CD4-positive, CD25-positive, alpha-beta regulatory T cell (primary cell): ENCODE results near the gene UBASH3A. TPM values are rescaled to one million over a fixed set of nuclear protein-coding genes. Genes with fewer than 3 reads are reported as not detected.

Source experiments
- ATAC-seq, 2 donors: fragments of 150-1000 bp; cut with Tn5 transposase; one replicate each; pipeline ENCODE4 v1.10.0; 2021; ENCODE audit warnings: low read depth in 2 of 2, moderate number of reproducible peaks in 2 of 2, moderate library complexity in 1 of 2
- DNase-seq, 3 donors: peaks; one replicate each; pipeline versions ENCODE4 v3.0.0 to v3.0.0-alpha.2; 2012 to 2022; ENCODE audit warnings: mixed read lengths in 1 of 3
- H3K27ac ChIP-seq: one replicate; pipeline ENCODE4 v1.7.0; 2013; ENCODE audit warnings: mild to moderate bottlenecking, low read length; ENCODE audit not compliant: insufficient read depth, poor library complexity, severe bottlenecking
- H3K27me3 ChIP-seq: one replicate; pipeline ENCODE4 v1.7.0; 2013; ENCODE audit warnings: low read length; ENCODE audit not compliant: control insufficient read depth, insufficient read depth
- H3K36me3 ChIP-seq: one replicate; pipeline ENCODE4 v1.7.0; 2013; ENCODE audit warnings: mild to moderate bottlenecking, low read length, moderate library complexity; ENCODE audit not compliant: control insufficient read depth, insufficient read depth
- H3K4me1 ChIP-seq: 2 replicates; pipeline ENCODE4 v1.7.0; 2013; ENCODE audit warnings: mild to moderate bottlenecking, low read length; ENCODE audit not compliant: insufficient read depth, control insufficient read depth, poor library complexity, severe bottlenecking
- H3K4me3 ChIP-seq: one replicate; pipeline ENCODE4 v1.7.0; 2013; ENCODE audit warnings: low read depth, mild to moderate bottlenecking, low read length, moderate library complexity
- H3K9me3 ChIP-seq, 2 experiments: 1 replicate in 1 of 2; 2 replicates in 1 of 2; pipeline ENCODE4 v1.7.0; 2013; ENCODE audit warnings: low read length in 2 of 2, mild to moderate bottlenecking in 1 of 2, moderate library complexity in 1 of 2; ENCODE audit not compliant: control insufficient read depth in 2 of 2
- H3K27ac Mint-ChIP-seq, 3 donors: one replicate each; pipeline ENCODE4 v1.8.0; 2020 to 2022; ENCODE audit warnings: mild to moderate bottlenecking in 3 of 3, mixed read lengths in 3 of 3, moderate library complexity in 2 of 3
- H3K27me3 Mint-ChIP-seq: one replicate; pipeline ENCODE4 v1.8.0; 2022; ENCODE audit warnings: mild to moderate bottlenecking, mixed read lengths
- H3K36me3 Mint-ChIP-seq: one replicate; pipeline ENCODE4 v1.8.0; 2020; ENCODE audit warnings: mixed read lengths
- H3K4me1 Mint-ChIP-seq, 4 donors: one replicate each; pipeline ENCODE4 v1.8.0; 2020 to 2022; ENCODE audit warnings: mixed read lengths in 4 of 4, mild to moderate bottlenecking in 1 of 4
- H3K4me3 Mint-ChIP-seq, 4 donors: one replicate each; pipeline ENCODE4 v1.8.0; 2020 to 2022; ENCODE audit warnings: mild to moderate bottlenecking in 4 of 4, mixed read lengths in 4 of 4, moderate library complexity in 3 of 4
- H3K9me3 Mint-ChIP-seq, 7 donors: one replicate each; pipeline ENCODE4 v1.8.0; 2020 to 2022; ENCODE audit warnings: mixed read lengths in 7 of 7, mild to moderate bottlenecking in 3 of 7, moderate library complexity in 2 of 7
- polyA plus RNA-seq, 4 donors: library from polyadenylated mRNA; unstranded; fragments of 300-500 nt; fragmentation: Illumina TruSeq; gene quantifications; one replicate each; pipeline ENCODE4 v1.2.3, GENCODE V29; 2021
- total RNA-seq: library from RNA; stranded (reverse); gene quantifications from one replicate; pipeline ENCODE4 v1.2.3, GENCODE V29; 2022

UBASH3A gene
- total and polyA plus RNA-seq, 5 donors from 2014 or later, result 36.2 to 56.0 (median 47.9) TPM

GRCh38 chr21:42413093-42413492, 9.4 kb downstream of the UBASH3A start:
- peak overlapping the region; percentile 27 to 90 (median 73) for H3K4me3 Mint-ChIP-seq
- Histone ChIP-seq H3K27me3 (no peaks in the 10 kb centered on the region), H3K9me3 (no peaks in the 10 kb centered on the region), H3K4me1 (peaks cover 80% of the 10 kb centered on the region), H3K4me3 (no peak overlapping the region), H3K27ac (peak overlapping the region; percentile 96), H3K36me3 (peaks cover 76% of the 10 kb centered on the region)
- H3K27ac Mint-ChIP-seq, result peak overlapping the region; percentile 96 to 99 (median 99)
- H3K27me3 Mint-ChIP-seq, result no peaks in the 10 kb centered on the region
- no peak for DNase-seq
- H3K9me3 Mint-ChIP-seq, result no peaks in the 10 kb centered on the region
- peaks cover 42% of the 10 kb centered on the region for H3K36me3 Mint-ChIP-seq
- H3K4me1 Mint-ChIP-seq, result peaks cover 8 to 56% (median 31%) of the 10 kb centered on the region in 4 donors
- no peak for ATAC-seq

GRCh38 chr21:42413500-42413899, 9.8 kb downstream of the UBASH3A start:
- H3K9me3 Mint-ChIP-seq, result no peaks in the 10 kb centered on the region
- Histone ChIP-seq H3K4me1 (peaks cover 76% of the 10 kb centered on the region), H3K27ac (peak overlapping the region; percentile 96), H3K27me3 (no peaks in the 10 kb centered on the region), H3K4me3 (peak overlapping the region; percentile 3), H3K36me3 (peaks cover 76% of the 10 kb centered on the region), H3K9me3 (no peaks in the 10 kb centered on the region)
- no peaks in the 10 kb centered on the region for H3K27me3 Mint-ChIP-seq
- peak overlapping the region; percentile 96 to 99 (median 99) for H3K27ac Mint-ChIP-seq
- no peak for DNase-seq
- peaks cover 5 to 53% (median 30%) of the 10 kb centered on the region in 4 donors for H3K4me1 Mint-ChIP-seq
- H3K4me3 Mint-ChIP-seq, result peak overlapping the region; percentile 27 to 90 (median 73)
- peaks cover 40% of the 10 kb centered on the region for H3K36me3 Mint-ChIP-seq
- no peak for ATAC-seq

GRCh38 chr21:42414066-42414465, 10.4 kb downstream of the UBASH3A start:
- Mint-ChIP-seq H3K4me1 (peaks cover 5 to 52% (median 32%) of the 10 kb centered on the region in 4 donors), H3K9me3 (no peaks in the 10 kb centered on the region), H3K36me3 (peaks cover 44% of the 10 kb centered on the region), H3K27me3 (no peaks in the 10 kb centered on the region), H3K27ac (peak overlapping the region; percentile 96 to 99 (median 99)), H3K4me3 (peak overlapping the region; percentile 4 to 86 (median 84))
- DNase-seq (peak in 1 of 3 donors; percentile 27), ATAC-seq (no peak)
- Histone ChIP-seq H3K9me3 (no peaks in the 10 kb centered on the region), H3K36me3 (peaks cover 78% of the 10 kb centered on the region), H3K4me1 (peaks cover 71% of the 10 kb centered on the region), H3K4me3 (no peak overlapping the region), H3K27me3 (no peaks in the 10 kb centered on the region), H3K27ac (peak overlapping the region; percentile 96)

GRCh38 chr21:42414553-42414927, 10.8 kb downstream of the UBASH3A start:
- peak overlapping the region; percentile 4 to 86 (median 84) for H3K4me3 Mint-ChIP-seq
- no peaks in the 10 kb centered on the region for H3K27me3 Mint-ChIP-seq
- peaks cover 5 to 51% (median 32%) of the 10 kb centered on the region in 4 donors for H3K4me1 Mint-ChIP-seq
- Histone ChIP-seq H3K36me3 (peaks cover 78% of the 10 kb centered on the region), H3K4me3 (peak overlapping the region; percentile 73), H3K9me3 (no peaks in the 10 kb centered on the region), H3K4me1 (peaks cover 66% of the 10 kb centered on the region), H3K27me3 (no peaks in the 10 kb centered on the region), H3K27ac (peak overlapping the region; percentile 96)
- DNase-seq (no peak), ATAC-seq (no peak)
- H3K36me3 Mint-ChIP-seq, result peaks cover 44% of the 10 kb centered on the region
- peak overlapping the region; percentile 96 to 99 (median 99) for H3K27ac Mint-ChIP-seq
- no peaks in the 10 kb centered on the region for H3K9me3 Mint-ChIP-seq

- peak overlapping the region; percentile 96 to 99 (median 99) for H3K27ac Mint-ChIP-seq
- H3K9me3 ChIP-seq, result no peaks in the 10 kb centered on the region
- H3K4me1 Mint-ChIP-seq, result peaks cover 5 to 50% (median 31%) of the 10 kb centered on the region in 4 donors
- H3K9me3 Mint-ChIP-seq, result no peaks in the 10 kb centered on the region
- H3K36me3 ChIP-seq, result peaks cover 78% of the 10 kb centered on the region
- no peaks in the 10 kb centered on the region for H3K27me3 ChIP-seq
- no peaks in the 10 kb centered on the region for H3K27me3 Mint-ChIP-seq
- H3K4me3 Mint-ChIP-seq, result peak overlapping the region; percentile 84 to 86 (median 86)
- peak overlapping the region; percentile 73 for H3K4me3 ChIP-seq
- peaks cover 65% of the 10 kb centered on the region for H3K4me1 ChIP-seq
- H3K36me3 Mint-ChIP-seq, result peaks cover 45% of the 10 kb centered on the region
- peak; percentile 79 to 88 (median 82) for DNase-seq
- peak; percentile 84 to 87 for ATAC-seq
- peak overlapping the region; percentile 96 for H3K27ac ChIP-seq
These were observed 11.4 kb downstream of the UBASH3A start for GRCh38 chr21:42414928-42415769.

- peak overlapping the region; percentile 60 for H3K27ac ChIP-seq
- DNase-seq (peak in 2 of 3 donors; percentile 32 to 77), ATAC-seq (no peak)
- peaks cover 64% of the 10 kb centered on the region for H3K36me3 Mint-ChIP-seq
- peaks cover 71% of the 10 kb centered on the region for H3K4me1 ChIP-seq
- no peaks in the 10 kb centered on the region for H3K9me3 Mint-ChIP-seq
- H3K4me3 Mint-ChIP-seq, result peak overlapping the region in 3 of 4 donors; percentile 26 to 60 (median 40)
- H3K36me3 ChIP-seq, result peaks cover 73% of the 10 kb centered on the region
- H3K4me1 Mint-ChIP-seq, result peaks cover 11 to 69% (median 52%) of the 10 kb centered on the region in 4 donors
- no peaks in the 10 kb centered on the region for H3K9me3 ChIP-seq
- H3K4me3 ChIP-seq, result no peak overlapping the region
- H3K27ac Mint-ChIP-seq, result peak overlapping the region; percentile 41 to 89 (median 56)
- H3K27me3 Mint-ChIP-seq, result no peaks in the 10 kb centered on the region
- H3K27me3 ChIP-seq, result no peaks in the 10 kb centered on the region
These were observed 13.8 kb downstream of the UBASH3A start for GRCh38 chr21:42417533-42417932.

GRCh38 chr21:42418886-42419285, 15.2 kb downstream of the UBASH3A start:
- no peaks in the 10 kb centered on the region for H3K27me3 Mint-ChIP-seq
- H3K36me3 ChIP-seq, result peaks cover 62% of the 10 kb centered on the region
- no peak overlapping the region for H3K27ac ChIP-seq
- H3K27me3 ChIP-seq, result no peaks in the 10 kb centered on the region
- H3K4me1 Mint-ChIP-seq, result peaks cover 20 to 74% (median 61%) of the 10 kb centered on the region in 4 donors
- H3K4me3 Mint-ChIP-seq, result peak overlapping the region in 1 of 4 donors; percentile 11
- ATAC-seq, result no peak
- H3K36me3 Mint-ChIP-seq, result peaks cover 70% of the 10 kb centered on the region
- no peak overlapping the region for H3K4me3 ChIP-seq
- DNase-seq, result no peak
- H3K9me3 Mint-ChIP-seq, result no peaks in the 10 kb centered on the region
- peaks cover 71% of the 10 kb centered on the region for H3K4me1 ChIP-seq
- H3K27ac Mint-ChIP-seq, result peak overlapping the region in 1 of 3 donors; percentile 44
- no peaks in the 10 kb centered on the region for H3K9me3 ChIP-seq
